HCT116 (cell line): ENCODE measurements around the gene DIP2C. TPM values are rescaled to one million over a fixed set of nuclear protein-coding genes. Genes with fewer than 3 reads are reported as not detected.

ENCODE experiments used
- ATAC-seq: fragments of 200-7000 bp; cut with Tn5 transposase; 2 replicates; pipeline ENCODE4 v1.9.1; 2020; ENCODE audit warnings: mild to moderate bottlenecking, moderate library complexity
- BruUV-seq: library from RNA; stranded (reverse); fragments of 400-500 nt; replicated peaks from 2 replicates; lab custom pipeline; 2021; lab: Mats Ljungman, UMichigan
- CTCF ChIA-PET: fragments of 300-600 bp; sonication (Branson Sonifier 250); formaldehyde crosslinking; loops from one replicate; lab custom pipeline; 2021; ENCODE audit warnings: antibody characterized with exemption; lab: Charles Lee
- POLR2A ChIA-PET: fragments of 300-600, 350-600 bp; sonication (Branson Sonifier 250); formaldehyde crosslinking; loops from one replicate; lab custom pipeline; 2021; ENCODE audit warnings: antibody characterized with exemption; lab: Charles Lee
- RAD21 ChIA-PET, 2 experiments: fragments of 300-600 bp; sonication (Branson Sonifier 250); formaldehyde crosslinking; loops; one replicate each; lab custom pipeline; 2023; ENCODE audit warnings: low total read pairs in 2 of 2; ENCODE audit not compliant: uncharacterized antibody in 2 of 2, unreplicated experiment in 2 of 2, low non-redundant PET in 1 of 2; lab: Charles Lee
- DNase-seq: peaks from one replicate; pipeline ENCODE4 v3.0.0-alpha.2; 2010; ENCODE audit warnings: low read depth, low spot score
- H2AFZ ChIP-seq: fragments of 200-600 bp; shearing (Covaris generic), sonication (generic); 2 replicates; pipeline ENCODE4 v1.6.1; 2017; ENCODE audit warnings: low read depth, mixed run types, mixed read lengths, antibody characterized with exemption, low read length; ENCODE audit not compliant: poor library complexity, severe bottlenecking
- H3K27ac ChIP-seq: 2 replicates; pipeline ENCODE4 v1.5.1; 2012; ENCODE audit warnings: low read depth, low read length
- H3K27me3 ChIP-seq: fragments of 200-600 bp; sonication (generic); 2 replicates; pipeline ENCODE4 v1.6.1; 2016; ENCODE audit warnings: mixed run types, low read length, mixed read lengths; ENCODE audit not compliant: insufficient read depth
- H3K36me3 ChIP-seq, 2 experiments: fragments of 200-500 bp in 1 of 2; fragments of 200-600 bp in 1 of 2; sonication (Bioruptor generic) in 1 of 2; sonication (generic) in 1 of 2; 2 replicates each; pipeline versions ENCODE4 v1.5.1 to v1.6.1; 2014 to 2016; ENCODE audit warnings: low read length in 2 of 2, inconsistent platforms in 1 of 2, mixed read lengths in 1 of 2, mixed run types in 1 of 2; ENCODE audit not compliant: insufficient read depth in 2 of 2, control insufficient read depth in 1 of 2
- H3K4me1 ChIP-seq, 2 experiments: fragments of 200-600 bp in 1 of 2; sonication (generic) in 1 of 2; 2 replicates each; pipeline versions ENCODE4 v1.5.1 to v1.6.1; 2012 to 2017; ENCODE audit warnings: low read length in 2 of 2, inconsistent platforms in 1 of 2, mild to moderate bottlenecking in 1 of 2, mixed read lengths in 1 of 2, mixed run types in 1 of 2, moderate library complexity in 1 of 2; ENCODE audit not compliant: insufficient read depth in 2 of 2, control insufficient read depth in 1 of 2
- H3K4me2 ChIP-seq: fragments of 200-600 bp; sonication (generic); 2 replicates; pipeline ENCODE4 v1.6.1; 2017; ENCODE audit warnings: mixed run types, low read length, mixed read lengths
- H3K4me3 ChIP-seq, 2 experiments: fragments of 200-600 bp in 1 of 2; sonication (generic) in 1 of 2; replicated peaks in 1 of 2; 2 replicates each; pipeline ENCODE4 v1.5.1; 2011 to 2016; ENCODE audit warnings: low read length in 2 of 2, control low read depth in 1 of 2, low read depth in 1 of 2, mild to moderate bottlenecking in 1 of 2, mixed read lengths in 1 of 2, mixed run types in 1 of 2
- H3K79me2 ChIP-seq: fragments of 200-600 bp; sonication (generic); 2 replicates; pipeline ENCODE4 v1.6.1; 2017; ENCODE audit warnings: mild to moderate bottlenecking, mixed run types, low read length, moderate library complexity, mixed read lengths; ENCODE audit not compliant: insufficient read depth
- H3K9ac ChIP-seq: fragments of 200-600 bp; sonication (generic); 2 replicates; pipeline ENCODE4 v1.6.1; 2016; ENCODE audit warnings: low read length, mixed read lengths
- H3K9me2 ChIP-seq: fragments of 200-600 bp; sonication (generic), shearing (Covaris generic); 2 replicates; pipeline ENCODE4 v1.6.1; 2017; ENCODE audit warnings: mixed run types, mild to moderate bottlenecking, moderate library complexity; ENCODE audit not compliant: insufficient read depth
- H3K9me3 ChIP-seq, 2 experiments: fragments of 200-500 bp in 1 of 2; fragments of 200-600 bp in 1 of 2; sonication (Bioruptor generic) in 1 of 2; sonication (generic) in 1 of 2; 2 replicates each; pipeline ENCODE4 v1.6.1; 2014 to 2017; ENCODE audit warnings: low read length in 2 of 2, mixed read lengths in 2 of 2, inconsistent platforms in 1 of 2, low read depth in 1 of 2, mild to moderate bottlenecking in 1 of 2, mixed run types in 1 of 2, moderate library complexity in 1 of 2; ENCODE audit not compliant: control insufficient read depth in 1 of 2, insufficient read depth in 1 of 2
- H4K20me1 ChIP-seq: fragments of 200-600 bp; sonication (generic), shearing (Covaris generic); 2 replicates; pipeline ENCODE4 v1.6.1; 2017; ENCODE audit warnings: mixed run types, mild to moderate bottlenecking, moderate library complexity; ENCODE audit not compliant: insufficient read depth
- ATF3 ChIP-seq: IDR thresholded peaks from 2 replicates; pipeline ENCODE4 v1.6.1; 2012
- CTCF ChIP-seq, 3 experiments: fragments of 200-600 bp in 1 of 3; sonication (generic) in 1 of 3; IDR thresholded peaks in 2 of 3; conservative IDR thresholded peaks in 1 of 3; 2 replicates each; pipeline ENCODE4 v1.5.1; 2012 to 2017; ENCODE audit warnings: low read depth in 2 of 3, low read length in 2 of 3, antibody characterized with exemption in 1 of 3, borderline replicate concordance in 1 of 3, control low read depth in 1 of 3, mild to moderate bottlenecking in 1 of 3, mixed read lengths in 1 of 3, mixed run types in 1 of 3, moderate library complexity in 1 of 3; ENCODE audit not compliant: insufficient read depth in 1 of 3
- EGR1 ChIP-seq: IDR thresholded peaks from 2 replicates; pipeline ENCODE4 v1.6.1; 2012; ENCODE audit warnings: low read depth
- ELF1 ChIP-seq: IDR thresholded peaks from 2 replicates; pipeline ENCODE4 v1.6.1; 2012; ENCODE audit warnings: low read depth, borderline replicate concordance
- EZH2phosphoT487 ChIP-seq: fragments of 200-600 bp; IDR thresholded peaks from 2 replicates; pipeline ENCODE4 v1.6.1; 2018; ENCODE audit warnings: antibody characterized with exemption, borderline replicate concordance
- SP1 ChIP-seq: IDR thresholded peaks from 2 replicates; pipeline ENCODE4 v1.6.1; 2012; ENCODE audit warnings: low read depth
- SRF ChIP-seq: IDR thresholded peaks from 2 replicates; pipeline ENCODE4 v1.6.1; 2012; ENCODE audit warnings: low read depth
- ZBTB33 ChIP-seq: IDR thresholded peaks from 2 replicates; pipeline ENCODE4 v1.6.1; 2011; ENCODE audit warnings: mild to moderate bottlenecking, low read length, moderate library complexity; ENCODE audit not compliant: insufficient replicate concordance; ENCODE audit errors: extremely low read depth
- ZFX ChIP-seq: fragments of 450-650 bp; IDR thresholded peaks from 2 replicates; pipeline ENCODE4 v1.6.1; 2017
- intact Hi-C: fragments of 100-400 bp; cut with micrococcal nuclease; formaldehyde crosslinking; loops from 2 replicates; pipeline ENCODE4 v1.10.0; 2022
- total RNA-seq: library from RNA; stranded (reverse); gene quantifications from one replicate; pipeline ENCODE4 v1.2.1, GENCODE V29; 2021; ENCODE audit not compliant: unreplicated experiment

Gene DIP2C
- total RNA-seq, 1 experiment from 2014 or later, result 15.4 TPM

DNA sequence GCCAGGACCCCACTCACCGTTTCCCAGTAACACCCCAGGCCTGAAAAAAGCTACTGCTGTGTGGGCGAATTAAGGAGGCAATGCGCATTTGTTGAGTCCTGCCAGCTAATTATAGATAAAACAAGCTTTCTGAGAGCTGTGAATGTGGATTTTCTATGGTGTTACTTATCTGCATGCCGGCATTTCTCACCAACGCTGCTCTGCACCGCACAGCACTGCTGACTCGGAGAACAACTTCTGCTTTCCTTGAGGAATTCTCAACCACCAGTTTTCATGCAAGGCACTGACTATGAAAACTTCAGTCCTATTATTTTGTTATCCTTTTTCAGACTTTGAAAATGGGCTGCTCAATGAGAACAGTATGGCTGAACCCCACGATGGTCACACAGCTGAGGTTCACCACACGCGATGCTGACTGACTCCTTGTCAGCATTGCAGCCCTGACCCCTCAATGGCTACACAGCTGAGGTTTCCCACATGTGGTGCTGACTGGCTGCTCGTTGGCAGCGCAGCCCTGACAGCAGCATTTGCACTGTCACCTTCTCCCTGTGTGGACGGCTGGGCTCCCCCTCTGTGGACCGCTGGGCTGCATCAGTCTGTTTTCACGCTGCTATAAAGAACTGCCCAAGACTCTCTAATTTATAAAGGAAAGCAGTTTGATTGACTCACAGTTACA, 190.6 kb downstream of the DIP2C start:
- Histone ChIP-seq H3K4me1 (no peaks in the 10 kb centered on the region), H3K4me2 (no peak overlapping the region), H3K9me3 (no peaks in the 10 kb centered on the region), H3K27ac (no peak overlapping the region), H4K20me1 (no peaks in the 10 kb centered on the region), H3K4me3 (no peak overlapping the region), H2AFZ (no peak overlapping the region), H3K79me2 (no peaks in the 10 kb centered on the region), H3K9ac (no peak overlapping the region), H3K36me3 (no peaks in the 10 kb centered on the region), H3K27me3 (no peaks in the 10 kb centered on the region), H3K9me2 (no peaks in the 10 kb centered on the region)
- no peak for ATAC-seq
- no TSS peak for BruUV-seq
- CTCF ChIA-PET, result no interaction called here
- POLR2A ChIA-PET, result no interaction called here
- TF ChIP-seq ZFX, result no peak
- TF ChIP-seq ELF1, result no peak
- TF ChIP-seq EZH2phosphoT487, result no peak
- TF ChIP-seq ZBTB33, result no peak
- TF ChIP-seq SRF, result no peak
- intact Hi-C loops, result no loop called here
- DNase-seq, result no peak
- RAD21 ChIA-PET, result no interaction called here

- CTCF ChIA-PET, result no interaction called here
- ATAC-seq (no peak), DNase-seq (no peak)
- no peaks in the 10 kb centered on the region for H3K4me1 ChIP-seq
- no peaks in the 10 kb centered on the region for H4K20me1 ChIP-seq
- no peak overlapping the region for H3K4me3 ChIP-seq
- H3K9me2 ChIP-seq, result no peaks in the 10 kb centered on the region
- intact Hi-C loops, result no loop called here
- BruUV-seq, result no TSS peak
- no peaks in the 10 kb centered on the region for H3K79me2 ChIP-seq
- no peaks in the 10 kb centered on the region for H3K36me3 ChIP-seq
- no peak overlapping the region for H3K27ac ChIP-seq
- no peaks in the 10 kb centered on the region for H3K9me3 ChIP-seq
- H3K4me2 ChIP-seq, result no peak overlapping the region
- H3K27me3 ChIP-seq, result no peaks in the 10 kb centered on the region
- TF ChIP-seq CTCF (IDR thresholded peaks at IDR 0.05 in 2 of 3, conservative IDR thresholded peaks at IDR 0.05 in 1 of 3; ENCODE audit: borderline replicate concordance in 1 of 3, insufficient read depth in 1 of 3, low read depth in 2 of 3, low read length in 2 of 3), result no peak
- no peak for TF ChIP-seq SP1
- no peak for TF ChIP-seq ZFX
- TF ChIP-seq EGR1, result no peak
- TF ChIP-seq ATF3, result no peak
- TF ChIP-seq, all 23 proteins: peak for 0
- POLR2A ChIA-PET, result no interaction called here
- Histone ChIP-seq H3K9ac (no peak overlapping the region), H2AFZ (no peak overlapping the region)
- RAD21 ChIA-PET, result no interaction called here
These were observed 191.5 kb downstream of the DIP2C start for GRCh38 chr10:497898-498451.
